ENCODE measurements around the gene ARID1B. TPM values are rescaled to one million over a fixed set of nuclear protein-coding genes. Genes with fewer than 3 reads are reported as not detected.

Gene ARID1B
- total RNA-seq, 1 experiment from 2014 or later, result 24.2 TPM

- intact Hi-C loops (cut with micrococcal nuclease), result no loop called here
- Histone ChIP-seq H3K9me3 (ENCODE audit: low read length) (no peaks in the 10 kb centered on the region), H3F3A (ENCODE audit: low read length, unreplicated experiment) (no peaks in the 10 kb centered on the region), H3K4me2 (ENCODE audit: low read length) (no peak overlapping the region), H3K9me2 (replicated peaks; ENCODE audit: low read length) (no peaks in the 10 kb centered on the region), H3K27ac (ENCODE audit: low read length) (no peak overlapping the region), H3K79me2 (ENCODE audit: low read length) (peaks cover 13% of the 10 kb centered on the region; the same call in 1 of the 2 replicates), H2AFZ (ENCODE audit: low read length) (no peak overlapping the region), H3K36me3 (ENCODE audit: low read depth, low read length) (no peaks in the 10 kb centered on the region), H4K20me1 (ENCODE audit: low read length) (no peaks in the 10 kb centered on the region), H3K4me3 (ENCODE audit: low read length) (no peak overlapping the region), H3K4me1 (ENCODE audit: insufficient read depth, low read length) (no peaks in the 10 kb centered on the region), H3K27me3 (ENCODE audit: low read length) (no peaks in the 10 kb centered on the region), H3K9ac (ENCODE audit: low read length) (no peak overlapping the region)
- no TSS peak for BruUV-seq (replicated peaks)
- ChIA-PET POLR2A (ENCODE audit: unreplicated experiment) (no interaction called here), CTCF (no interaction called here)
- DNase-seq (no peak), ATAC-seq (no peak)
- TF ChIP-seq EZH2phosphoT487 (IDR thresholded peaks at IDR 0.05; ENCODE audit: borderline replicate concordance, low read length) (no peak), EZH2 (IDR thresholded peaks at IDR 0.05; ENCODE audit: low read length, unreplicated experiment) (no peak)
- TF ChIP-seq, protein P1, sequence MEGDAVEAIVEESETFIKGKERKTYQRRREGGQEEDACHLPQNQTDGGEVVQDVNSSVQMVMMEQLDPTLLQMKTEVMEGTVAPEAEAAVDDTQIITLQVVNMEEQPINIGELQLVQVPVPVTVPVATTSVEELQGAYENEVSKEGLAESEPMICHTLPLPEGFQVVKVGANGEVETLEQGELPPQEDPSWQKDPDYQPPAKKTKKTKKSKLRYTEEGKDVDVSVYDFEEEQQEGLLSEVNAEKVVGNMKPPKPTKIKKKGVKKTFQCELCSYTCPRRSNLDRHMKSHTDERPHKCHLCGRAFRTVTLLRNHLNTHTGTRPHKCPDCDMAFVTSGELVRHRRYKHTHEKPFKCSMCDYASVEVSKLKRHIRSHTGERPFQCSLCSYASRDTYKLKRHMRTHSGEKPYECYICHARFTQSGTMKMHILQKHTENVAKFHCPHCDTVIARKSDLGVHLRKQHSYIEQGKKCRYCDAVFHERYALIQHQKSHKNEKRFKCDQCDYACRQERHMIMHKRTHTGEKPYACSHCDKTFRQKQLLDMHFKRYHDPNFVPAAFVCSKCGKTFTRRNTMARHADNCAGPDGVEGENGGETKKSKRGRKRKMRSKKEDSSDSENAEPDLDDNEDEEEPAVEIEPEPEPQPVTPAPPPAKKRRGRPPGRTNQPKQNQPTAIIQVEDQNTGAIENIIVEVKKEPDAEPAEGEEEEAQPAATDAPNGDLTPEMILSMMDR (conservative IDR thresholded peaks at IDR 0.05; ENCODE audit: low read depth, low read length), result no peak
These were observed 147.8 kb downstream of the ARID1B start for GRCh38 chr6:156925026-156925425.

DNA sequence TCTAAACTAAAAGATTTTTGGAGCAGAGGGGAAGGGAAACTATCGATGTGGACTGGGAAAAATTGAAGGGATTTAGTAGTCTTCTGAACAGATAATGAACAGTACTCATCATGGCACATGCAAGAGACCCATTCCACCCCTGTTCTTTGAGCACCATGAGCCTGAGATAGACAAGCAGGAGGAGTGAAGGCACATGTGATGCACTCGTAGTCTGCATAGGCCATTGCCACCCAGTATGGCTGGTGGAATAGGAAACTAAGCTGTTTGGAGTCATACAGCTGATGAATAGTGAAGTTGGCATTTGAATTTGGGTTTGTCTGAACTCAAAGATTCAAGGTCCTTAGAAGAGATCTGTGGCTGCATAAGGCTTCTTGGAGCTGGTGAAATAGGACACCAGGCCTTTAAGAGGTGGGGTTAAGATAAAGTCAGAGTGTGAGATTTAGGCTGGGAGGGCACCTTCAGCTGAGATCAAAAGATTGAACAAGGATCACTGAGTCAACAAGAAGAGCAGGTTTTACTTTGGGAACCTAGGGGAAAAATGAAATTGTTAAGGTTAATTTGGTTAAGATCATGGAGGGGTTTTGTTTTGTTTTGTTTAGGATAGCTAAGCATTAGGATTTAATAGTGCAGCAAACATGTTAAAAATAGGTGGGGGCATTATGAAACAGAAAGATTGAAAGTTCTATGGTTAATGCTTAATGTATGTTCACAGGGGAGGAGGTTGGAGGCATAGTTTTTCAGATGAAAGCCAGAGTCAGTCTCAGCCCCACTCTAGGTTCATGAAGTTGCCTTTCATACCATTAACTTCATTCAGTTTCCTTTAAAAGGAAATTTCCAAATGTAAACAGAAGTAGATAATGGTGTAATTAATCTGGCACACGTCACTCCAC, 148.8 kb downstream of the ARID1B start:
- Histone ChIP-seq H3K79me2 (ENCODE audit: low read length) (peaks cover 13% of the 10 kb centered on the region; the same call in 1 of the 2 replicates), H3K4me1 (ENCODE audit: insufficient read depth, low read length) (no peaks in the 10 kb centered on the region), H3K9ac (ENCODE audit: low read length) (no peak overlapping the region), H3K9me2 (replicated peaks; ENCODE audit: low read length) (no peaks in the 10 kb centered on the region), H3K27me3 (ENCODE audit: low read length) (no peaks in the 10 kb centered on the region), H2AFZ (ENCODE audit: low read length) (no peak overlapping the region), H3K27ac (ENCODE audit: low read length) (no peak overlapping the region), H3K4me3 (ENCODE audit: low read length) (no peak overlapping the region), H4K20me1 (ENCODE audit: low read length) (no peaks in the 10 kb centered on the region), H3K9me3 (ENCODE audit: low read length) (no peaks in the 10 kb centered on the region), H3K36me3 (ENCODE audit: low read depth, low read length) (no peaks in the 10 kb centered on the region), H3K4me2 (ENCODE audit: low read length) (no peak overlapping the region), H3F3A (ENCODE audit: low read length, unreplicated experiment) (no peaks in the 10 kb centered on the region)
- DNase-seq, result no peak
- ChIA-PET POLR2A (ENCODE audit: unreplicated experiment) (no interaction called here), CTCF (no interaction called here)
- intact Hi-C loops (cut with micrococcal nuclease), result no loop called here
- BruUV-seq (replicated peaks), result no TSS peak
- ATAC-seq, result no peak
- no peak for TF ChIP-seq EZH2 (IDR thresholded peaks at IDR 0.05; ENCODE audit: low read length, unreplicated experiment)
- TF ChIP-seq, protein P1 (conservative IDR thresholded peaks at IDR 0.05; ENCODE audit: low read depth, low read length), result no peak
- TF ChIP-seq EZH2phosphoT487 (IDR thresholded peaks at IDR 0.05; ENCODE audit: borderline replicate concordance, low read length), result no peak

- peaks cover 5% of the 10 kb centered on the region for H3K4me1 ChIP-seq (ENCODE audit: insufficient read depth, low read length)
- TF ChIP-seq, protein P1 (conservative IDR thresholded peaks at IDR 0.05; ENCODE audit: low read depth, low read length), result no peak
- TF ChIP-seq EZH2phosphoT487 (IDR thresholded peaks at IDR 0.05; ENCODE audit: borderline replicate concordance, low read length) (no peak), EZH2 (IDR thresholded peaks at IDR 0.05; ENCODE audit: low read length, unreplicated experiment) (no peak)
- BruUV-seq (replicated peaks), result no TSS peak
- no peaks in the 10 kb centered on the region for H3F3A ChIP-seq (ENCODE audit: low read length, unreplicated experiment)
- POLR2A ChIA-PET (ENCODE audit: unreplicated experiment), result no interaction called here
- no peak overlapping the region for H3K4me2 ChIP-seq (ENCODE audit: low read length)
- CTCF ChIA-PET, result no interaction called here
- H3K36me3 ChIP-seq (ENCODE audit: low read depth, low read length), result no peaks in the 10 kb centered on the region
- no peaks in the 10 kb centered on the region for H3K27me3 ChIP-seq (ENCODE audit: low read length)
- no peak for DNase-seq
- ATAC-seq, result no peak
- H2AFZ ChIP-seq (ENCODE audit: low read length), result no peak overlapping the region
- no peak overlapping the region for H3K4me3 ChIP-seq (ENCODE audit: low read length)
- H3K9ac ChIP-seq (ENCODE audit: low read length), result no peak overlapping the region
- H3K79me2 ChIP-seq (ENCODE audit: low read length), result peaks cover 23% of the 10 kb centered on the region; the same call in 1 of the 2 replicates
- H3K9me3 ChIP-seq (ENCODE audit: low read length), result no peaks in the 10 kb centered on the region
- no peaks in the 10 kb centered on the region for H3K9me2 ChIP-seq (replicated peaks; ENCODE audit: low read length)
- intact Hi-C loops (cut with micrococcal nuclease), result no loop called here
- no peaks in the 10 kb centered on the region for H4K20me1 ChIP-seq (ENCODE audit: low read length)
- H3K27ac ChIP-seq (ENCODE audit: low read length), result no peak overlapping the region
These were observed 150.9 kb downstream of the ARID1B start for GRCh38 chr6:156928126-156928525.
